Dermis microvascular lymphatic vessel endothelial cell (primary cell): ENCODE measurements around the gene IRF1. TPM values are rescaled to one million over a fixed set of nuclear protein-coding genes. Genes with fewer than 3 reads are reported as not detected.
"Not testable (repeated sequence)": the region's sequence is repeated elsewhere in the genome, so short reads cannot be mapped to it uniquely, and the experiment has no call there.

Source experiments
- DNase-seq, 2 donors: peaks; one replicate each; pipeline versions ENCODE4 v3.0.0 to v3.0.0-alpha.2; 2010; ENCODE audit warnings: low read depth in 2 of 2
- total RNA-seq: library from RNA; depleted of rRNA; stranded (reverse); fragments of >200 nt; gene quantifications from 2 replicates; pipeline ENCODE4 v1.2.1, GENCODE V29; 2014

The IRF1 gene
- total RNA-seq, 1 donor from 2014 or later = 11.2 TPM

DNA sequence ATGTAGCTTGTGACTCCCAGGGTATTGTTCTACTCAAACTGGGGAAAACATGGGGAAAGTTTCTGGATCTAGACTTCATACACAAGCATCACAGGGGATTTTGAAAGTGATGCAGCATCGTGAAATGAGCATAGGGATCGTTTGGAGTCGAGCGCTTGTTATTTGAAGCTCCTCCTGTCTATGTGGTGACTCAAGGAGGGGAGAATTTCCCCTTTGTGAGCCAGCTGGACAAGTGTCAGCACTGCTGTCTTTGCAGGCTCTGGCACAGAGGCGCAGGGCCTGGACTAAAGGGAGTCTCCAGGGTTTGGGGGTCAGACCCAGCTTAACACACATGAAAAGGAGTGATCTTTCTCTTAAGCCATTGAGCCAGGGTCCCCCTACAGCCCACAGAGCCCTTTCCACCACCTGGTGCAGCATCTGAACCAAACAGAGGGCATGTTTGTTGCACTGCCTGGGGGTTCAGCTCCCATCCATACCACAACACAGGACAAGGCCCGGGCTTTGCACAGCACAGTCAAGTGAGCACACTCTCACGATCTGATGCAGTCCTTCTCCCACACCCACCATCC is 51.0 kb downstream of the IRF1 start:
- DNase-seq = peak in 1 of 2 donors; percentile 79

DNA sequence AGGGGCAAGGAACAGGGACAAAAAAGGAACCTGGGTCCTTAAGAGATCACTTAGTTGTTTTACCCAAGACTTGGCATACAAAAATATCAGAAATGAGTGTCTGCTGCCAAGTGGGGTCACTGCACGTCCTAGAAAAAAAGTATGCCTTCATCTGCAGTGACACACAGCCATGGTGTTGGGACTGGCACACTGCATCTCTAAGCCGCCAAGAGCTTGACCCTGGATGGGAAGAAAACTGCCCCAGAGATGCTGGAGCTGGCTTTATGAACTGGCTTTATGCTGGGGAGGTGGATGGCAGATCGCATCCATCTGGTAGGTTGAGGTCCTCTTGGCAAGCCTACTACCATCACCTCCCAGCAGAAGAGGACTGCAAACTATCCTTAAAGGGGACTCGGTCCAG is 51.7 kb downstream of the IRF1 start:
- DNase-seq = no peak

- DNase-seq = not testable (repeated sequence)
Observed at GRCh38 chr5:132438267-132438645, 52.3 kb downstream of the IRF1 start.

DNA sequence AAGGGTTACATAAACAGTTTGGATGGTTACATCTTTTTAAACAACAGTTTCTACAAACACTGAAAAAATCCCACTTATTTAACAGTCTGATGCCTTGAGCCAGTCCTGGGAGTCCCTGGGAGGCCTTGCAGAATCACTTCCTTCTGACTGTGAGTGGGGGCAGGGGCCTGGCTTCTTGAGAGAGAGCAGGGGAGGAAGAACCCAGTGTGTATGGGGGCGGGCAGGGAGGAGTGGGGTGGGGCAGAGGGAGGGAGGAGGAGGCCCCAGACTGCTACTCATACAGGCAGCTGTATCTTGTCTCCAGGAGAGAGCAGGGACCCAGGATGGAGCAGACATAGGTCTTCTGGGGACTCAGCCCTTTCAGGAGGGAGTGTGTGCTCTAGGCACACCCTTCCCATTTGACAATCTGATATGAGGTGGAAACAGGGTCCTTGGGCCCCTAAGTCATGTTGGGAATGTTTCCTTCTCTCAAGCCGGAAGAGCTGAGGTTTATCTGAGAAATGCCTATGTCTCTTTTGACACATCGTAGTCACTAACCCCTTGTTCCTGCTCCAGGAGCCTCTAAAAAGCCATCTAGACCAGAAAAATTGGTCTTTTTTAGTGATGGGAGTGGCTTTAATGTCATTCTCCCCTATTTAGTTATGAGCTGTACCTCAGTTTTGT is 52.8 kb downstream of the IRF1 start:
- peak in 1 of 2 donors; percentile 26 for DNase-seq

DNA sequence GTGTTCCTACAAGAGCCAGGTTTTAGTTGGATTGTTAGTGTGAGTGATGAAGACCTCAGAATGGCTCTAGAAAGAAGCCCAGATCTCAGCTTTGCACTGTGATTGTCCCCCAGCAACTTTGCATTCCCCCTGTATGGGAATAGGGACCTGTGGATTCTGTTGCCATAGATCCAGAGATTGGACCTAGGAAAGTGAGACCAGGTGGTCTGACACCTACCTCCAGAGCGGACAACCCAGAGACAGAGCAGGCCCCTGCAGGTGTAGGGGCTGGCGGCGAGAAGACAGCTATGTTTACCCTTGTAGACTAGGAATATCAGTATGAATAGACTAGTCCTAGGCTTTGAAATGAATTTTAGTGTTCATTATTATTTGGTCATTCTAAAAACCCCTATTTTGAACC is 53.6 kb downstream of the IRF1 start:
- DNase-seq = no peak

DNA sequence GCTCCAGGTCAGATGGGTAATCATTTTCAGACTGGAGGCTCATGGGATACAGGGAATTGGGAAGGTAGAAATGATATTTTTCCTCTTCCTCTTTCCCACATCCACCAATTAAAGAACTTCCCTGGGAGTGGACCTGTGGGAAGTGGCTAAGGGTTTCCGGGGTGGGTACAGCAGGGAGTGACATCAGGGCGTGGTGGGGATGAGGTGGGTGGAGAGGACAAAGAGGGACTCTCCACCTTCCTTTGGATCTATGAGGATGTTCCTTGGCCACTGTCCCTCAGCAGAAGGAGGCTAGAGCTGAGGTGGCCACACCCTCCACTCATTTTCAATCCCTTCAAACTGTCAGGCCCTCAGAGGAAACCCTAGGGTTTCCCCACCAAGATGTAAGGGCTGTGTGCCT is 54.7 kb downstream of the IRF1 start:
- DNase-seq = no peak

DNA sequence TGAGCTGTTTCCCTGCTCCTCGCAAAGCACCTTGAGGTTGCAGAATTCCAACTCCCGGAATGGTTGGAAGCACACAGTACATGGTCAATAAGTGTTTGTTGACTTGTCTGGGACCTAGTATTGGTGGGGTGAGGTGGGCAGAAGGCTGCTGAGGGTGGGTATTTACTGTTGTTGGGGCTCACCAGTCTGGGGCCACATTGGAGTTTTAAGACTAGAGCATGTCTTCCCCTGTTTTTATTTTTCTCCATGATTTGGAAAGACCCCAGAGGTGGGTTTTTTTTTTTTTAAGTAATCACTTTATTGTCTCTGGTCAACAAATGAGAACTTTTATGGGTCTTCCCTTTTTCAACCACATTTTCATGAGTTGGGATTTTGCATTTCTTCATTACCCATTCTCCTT is 55.1 kb downstream of the IRF1 start:
- DNase-seq = no peak

DNA sequence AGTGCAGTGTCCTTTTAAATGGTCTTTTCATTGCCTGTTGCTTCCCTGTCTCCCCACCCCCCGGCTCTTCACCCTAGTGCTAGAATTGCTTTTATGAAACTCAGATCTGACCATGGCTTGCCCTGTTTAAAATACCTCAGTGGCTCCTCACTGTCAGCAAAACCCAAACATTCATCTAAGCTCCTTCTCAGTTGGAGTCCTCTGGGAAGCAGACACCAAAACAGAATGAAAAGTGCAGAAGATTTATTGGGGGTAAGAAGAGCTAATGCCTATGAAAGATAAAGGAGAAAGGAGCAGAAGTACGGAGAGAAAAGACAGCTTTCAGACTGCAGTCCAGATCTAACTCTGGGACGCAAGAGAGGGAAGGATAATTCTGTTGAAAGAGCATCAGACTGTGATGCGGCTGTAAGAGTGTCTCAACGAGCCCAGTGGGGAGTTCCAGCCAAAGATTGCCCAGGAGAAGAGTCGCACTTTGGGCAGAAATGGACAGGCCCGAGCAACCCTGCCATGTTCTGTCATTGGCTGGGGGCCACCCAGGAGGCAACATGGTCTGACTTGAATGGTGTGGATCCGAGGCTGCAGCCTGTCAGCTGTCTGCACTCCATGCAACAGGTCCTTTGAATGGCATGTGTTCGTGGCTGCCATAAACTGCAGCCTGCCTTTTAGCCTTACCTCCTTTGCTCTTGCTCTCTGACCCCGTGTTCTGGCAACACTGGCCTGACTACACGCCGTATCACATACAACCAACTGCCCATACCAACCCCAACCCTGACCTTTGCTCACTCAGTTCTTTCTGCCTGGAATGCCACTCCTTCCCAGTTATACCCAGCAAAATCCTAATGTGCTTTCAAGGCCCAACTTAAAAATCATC is 55.9 kb downstream of the IRF1 start:
- no peak for DNase-seq

GRCh38 chr5:132433141-132433540 is 57.4 kb downstream of the IRF1 start:
- no peak for DNase-seq

- no peak for DNase-seq
Observed at GRCh38 chr5:132431632-132432031, 58.9 kb downstream of the IRF1 start.

Other genes with a start within 250 kb of the IRF1 start
- gene PDLIM4, start 233.1 kb downstream of the IRF1 start, total RNA-seq = 20.7 and 26.7 TPM in 2 replicates
- 3.7 and 5.7 TPM in 2 replicates for gene SLC22A4, start 196.4 kb downstream of the IRF1 start, total RNA-seq
- gene SLC22A5, start 121.1 kb downstream of the IRF1 start, total RNA-seq = 3.0 and 3.7 TPM in 2 replicates
- gene IL5, start 52.7 kb upstream of the IRF1 start, total RNA-seq = not detected in 2 replicates
- 6.9 and 7.5 TPM in 2 replicates for gene RAD50, start 66.2 kb upstream of the IRF1 start, total RNA-seq
- gene IL13, start 167.4 kb upstream of the IRF1 start, total RNA-seq = not detected in 2 replicates
- gene IL4, start 183.2 kb upstream of the IRF1 start, total RNA-seq = not detected in 2 replicates
- gene KIF3A, start 246.8 kb upstream of the IRF1 start, total RNA-seq = 3.9 and 4.4 TPM in 2 replicates